B cell (primary cell): ENCODE measurements around the gene SYNE2. TPM values are rescaled to one million over a fixed set of nuclear protein-coding genes. Genes with fewer than 3 reads are reported as not detected.

ENCODE experiments used
- ATAC-seq: fragments of 200-7000 bp; cut with Tn5 transposase; one replicate; pipeline ENCODE4 v1.10.0; 2021; ENCODE audit warnings: low read depth, mild to moderate bottlenecking, moderate number of reproducible peaks, moderate library complexity
- CTCF ChIA-PET: fragments of 350-600 bp; sonication (Branson Sonifier 250); formaldehyde crosslinking; loops from one replicate; lab custom pipeline; 2021; ENCODE audit warnings: antibody characterized with exemption, inconsistent platforms; lab: Charles Lee
- POLR2A ChIA-PET: fragments of 350-600 bp; sonication (Branson Sonifier 250); formaldehyde crosslinking; loops from one replicate; lab custom pipeline; 2021; ENCODE audit warnings: antibody characterized with exemption; lab: Charles Lee
- DNase-seq: peaks from one replicate; pipeline ENCODE4 v3.0.0; 2013
- H2AFZ ChIP-seq: 2 replicates; pipeline ENCODE4 v1.6.1; 2012; ENCODE audit warnings: mild to moderate bottlenecking, low read depth, low read length; ENCODE audit not compliant: insufficient read depth, poor library complexity, severe bottlenecking
- H3K27ac ChIP-seq, 2 donors: 1 replicate in 1 of 2; 2 replicates in 1 of 2; pipeline ENCODE4 v1.5.1; 2012 to 2013; ENCODE audit warnings: low read length in 2 of 2, mild to moderate bottlenecking in 2 of 2, moderate library complexity in 1 of 2
- H3K27me3 ChIP-seq, 4 experiments: fragments of 200-600 bp in 1 of 4; sonication (generic) in 1 of 4; replicated peaks in 1 of 4; 1 replicate in 2 of 4; 2 replicates in 2 of 4; pipeline versions ENCODE4 v1.6.1 to v1.7.0; 2013 to 2016; ENCODE audit warnings: low read length in 3 of 4, mild to moderate bottlenecking in 2 of 4, mixed read lengths in 1 of 4, moderate library complexity in 1 of 4; ENCODE audit not compliant: insufficient read depth in 4 of 4, control insufficient read depth in 3 of 4; ENCODE audit errors: control extremely low read depth in 1 of 4
- H3K36me3 ChIP-seq, 2 experiments: replicated peaks in 1 of 2; 1 replicate in 1 of 2; 2 replicates in 1 of 2; pipeline versions ENCODE4 v1.6.1 to v1.7.1; 2013; ENCODE audit warnings: low read length in 1 of 2; ENCODE audit not compliant: insufficient read depth in 2 of 2, control insufficient read depth in 1 of 2; ENCODE audit errors: control extremely low read depth in 1 of 2, extremely low read depth in 1 of 2
- H3K4me1 ChIP-seq, 2 donors: fragments of 200-600 bp in 1 of 2; sonication (generic) in 1 of 2; 1 replicate in 1 of 2; 2 replicates in 1 of 2; pipeline versions ENCODE4 v1.5.1 to v1.6.1; 2013 to 2017; ENCODE audit warnings: low read length in 2 of 2; ENCODE audit not compliant: control insufficient read depth in 2 of 2, insufficient read depth in 2 of 2
- H3K4me2 ChIP-seq: replicated peaks from 2 replicates; pipeline ENCODE3; 2012; ENCODE audit warnings: mild to moderate bottlenecking, low read depth, low read length; ENCODE audit not compliant: poor library complexity, severe bottlenecking
- H3K4me3 ChIP-seq, 5 experiments: fragments of 200-600 bp in 1 of 5; sonication (generic) in 1 of 5; 1 replicate in 3 of 5; 2 replicates in 2 of 5; pipeline versions ENCODE4 v1.5.1 to v1.7.0; 2011 to 2016; ENCODE audit warnings: low read length in 4 of 5, mild to moderate bottlenecking in 4 of 5, low read depth in 2 of 5, control low read depth in 1 of 5, moderate library complexity in 1 of 5; ENCODE audit not compliant: insufficient read depth in 1 of 5; ENCODE audit errors: control extremely low read depth in 1 of 5, extremely low read depth in 1 of 5
- H3K79me2 ChIP-seq: fragments of 200-600 bp; sonication (generic); one replicate; pipeline ENCODE4 v1.6.0; 2016; ENCODE audit warnings: low read length; ENCODE audit not compliant: control insufficient read depth, insufficient read depth
- H3K9ac ChIP-seq: fragments of 200-600 bp; sonication (generic); 2 replicates; pipeline ENCODE4 v1.6.1; 2017; ENCODE audit warnings: mild to moderate bottlenecking, low read length, moderate library complexity
- H3K9me3 ChIP-seq, 3 donors: one replicate each; pipeline versions ENCODE4 v1.6.1 to v1.7.1; 2013; ENCODE audit warnings: low read length in 2 of 3; ENCODE audit not compliant: control insufficient read depth in 2 of 3, insufficient read depth in 1 of 3; ENCODE audit errors: control extremely low read depth in 1 of 3
- H4K20me1 ChIP-seq: 2 replicates; pipeline ENCODE4 v1.6.0; 2012; ENCODE audit warnings: mild to moderate bottlenecking, low read length; ENCODE audit not compliant: insufficient read depth, control insufficient read depth, poor library complexity, severe bottlenecking
- H3K27ac Mint-ChIP-seq: one replicate; pipeline ENCODE4 v1.8.0; 2021; ENCODE audit warnings: mixed read lengths
- H3K27me3 Mint-ChIP-seq: one replicate; pipeline ENCODE4 v1.8.0; 2021; ENCODE audit warnings: mixed read lengths
- H3K4me1 Mint-ChIP-seq: one replicate; pipeline ENCODE4 v1.8.0; 2021; ENCODE audit warnings: mixed read lengths
- H3K4me3 Mint-ChIP-seq: one replicate; pipeline ENCODE4 v1.8.0; 2021; ENCODE audit warnings: mixed read lengths
- H3K9me3 Mint-ChIP-seq: one replicate; pipeline ENCODE4 v1.8.0; 2022; ENCODE audit warnings: mixed read lengths; ENCODE audit not compliant: insufficient read depth
- CTCF ChIP-seq: fragments of 200-600 bp; IDR thresholded peaks from one replicate; pipeline ENCODE4 v1.8.0; 2022; ENCODE audit warnings: antibody characterized with exemption, mild to moderate bottlenecking
- EZH2 ChIP-seq: IDR thresholded peaks from 2 replicates; pipeline ENCODE4 v1.6.1; 2012; ENCODE audit warnings: borderline replicate concordance, low read depth, mild to moderate bottlenecking, moderate library complexity, low read length; ENCODE audit not compliant: insufficient read depth, poor library complexity, severe bottlenecking
- whole genome bisulfite sequencing: methylation state at CpG from one replicate; pipeline ENCODE4 v1.1.5; 2013; ENCODE audit warnings: missing lambda C conversion rate; ENCODE audit not compliant: insufficient coverage; 5-methylcytosine and 5-hydroxymethylcytosine counted together
- intact Hi-C: fragments of 100-400 bp; cut with micrococcal nuclease; formaldehyde crosslinking; loops from one replicate; pipeline ENCODE4 v1.10.0; 2022
- polyA plus RNA-seq: library from polyadenylated mRNA; depleted of rRNA; stranded (reverse); fragments of >200 nt; gene quantifications from 2 replicates; pipeline ENCODE4 v1.2.3, GENCODE V29; 2012
- total RNA-seq, 2 donors: library from RNA; stranded (reverse); fragments of 120-200 nt in 1 of 2; gene quantifications; 1 replicate in 1 of 2; 2 replicates in 1 of 2; pipeline versions ENCODE4 v1.2.3 to v1.2.4, GENCODE V29; 2013 to 2022

SYNE2 gene
- total and polyA plus RNA-seq, 2 donors (not counting 1 experiment from before 2014, with no cell fraction given): 39.5 to 105 TPM

- H3K79me2 ChIP-seq: no peaks in the 10 kb centered on the region
- no peaks in the 10 kb centered on the region for H3K27me3 ChIP-seq
- no peaks in the 10 kb centered on the region for H4K20me1 ChIP-seq
- no peak for ATAC-seq
- peaks cover 0 to 3% of the 10 kb centered on the region in 2 experiments for H3K36me3 ChIP-seq
- CTCF ChIA-PET: interaction anchor here (0.9 to 1.0 kb wide), 3 partner anchors 235 to 244 kb away, joined by 3 to 6 read pairs (median 3); partner anchors contain the start of gene ESR2
- Mint-ChIP-seq H3K9me3 (no peaks in the 10 kb centered on the region), H3K27ac (no peak overlapping the region), H3K4me1 (no peaks in the 10 kb centered on the region), H3K27me3 (no peaks in the 10 kb centered on the region), H3K4me3 (no peak overlapping the region)
- TF ChIP-seq CTCF (no peak), EZH2 (no peak)
- WGBS: 93% methylated on average over 4 of the region's 6 CpGs
- intact Hi-C loops: no loop called here
- no peak overlapping the region for H3K4me2 ChIP-seq
- no peak for DNase-seq
- no peak overlapping the region for H2AFZ ChIP-seq
- POLR2A ChIA-PET: no interaction called here
- H3K9me3 ChIP-seq: no peaks in the 10 kb centered on the region
- no peak overlapping the region for H3K4me3 ChIP-seq
- no peak overlapping the region for H3K9ac ChIP-seq
- H3K4me1 ChIP-seq: no peaks in the 10 kb centered on the region
- H3K27ac ChIP-seq: no peak overlapping the region
Measured at GRCh38 chr14:64059454-64060198, 206.8 kb downstream of the SYNE2 start.

GRCh38 chr14:64060199-64060545 is 207.4 kb downstream of the SYNE2 start:
- H3K27ac Mint-ChIP-seq: no peak overlapping the region
- no peak overlapping the region for H3K4me3 ChIP-seq
- intact Hi-C loops: no loop called here
- no peaks in the 10 kb centered on the region for H4K20me1 ChIP-seq
- H3K9ac ChIP-seq: no peak overlapping the region
- H3K9me3 ChIP-seq: no peaks in the 10 kb centered on the region
- H3K4me2 ChIP-seq: no peak overlapping the region
- no peak overlapping the region for H3K4me3 Mint-ChIP-seq
- H3K27ac ChIP-seq: no peak overlapping the region
- DNase-seq (no peak), ATAC-seq (no peak)
- CTCF ChIA-PET: interaction anchor here (0.9 to 1.0 kb wide), 3 partner anchors 235 to 243 kb away, joined by 3 to 6 read pairs (median 3); partner anchors contain the start of gene ESR2
- H3K36me3 ChIP-seq: peaks cover 0 to 3% of the 10 kb centered on the region in 2 experiments
- no peak overlapping the region for H2AFZ ChIP-seq
- TF ChIP-seq EZH2 (no peak), CTCF (no peak)
- H3K4me1 ChIP-seq: no peaks in the 10 kb centered on the region
- H3K27me3 Mint-ChIP-seq: no peaks in the 10 kb centered on the region
- H3K4me1 Mint-ChIP-seq: no peaks in the 10 kb centered on the region
- H3K79me2 ChIP-seq: no peaks in the 10 kb centered on the region
- WGBS: 100% methylated on average over 1 of the region's 1 CpG
- no peaks in the 10 kb centered on the region for H3K27me3 ChIP-seq
- H3K9me3 Mint-ChIP-seq: no peaks in the 10 kb centered on the region
- POLR2A ChIA-PET: no interaction called here
